ENCODE results near the gene HS3ST5. TPM values are rescaled to one million over a fixed set of nuclear protein-coding genes. Genes with fewer than 3 reads are reported as not detected.

The HS3ST5 gene
- total and polyA plus RNA-seq, 2 donors from 2014 or later, result 0.09 TPM; not detected in 1

DNA sequence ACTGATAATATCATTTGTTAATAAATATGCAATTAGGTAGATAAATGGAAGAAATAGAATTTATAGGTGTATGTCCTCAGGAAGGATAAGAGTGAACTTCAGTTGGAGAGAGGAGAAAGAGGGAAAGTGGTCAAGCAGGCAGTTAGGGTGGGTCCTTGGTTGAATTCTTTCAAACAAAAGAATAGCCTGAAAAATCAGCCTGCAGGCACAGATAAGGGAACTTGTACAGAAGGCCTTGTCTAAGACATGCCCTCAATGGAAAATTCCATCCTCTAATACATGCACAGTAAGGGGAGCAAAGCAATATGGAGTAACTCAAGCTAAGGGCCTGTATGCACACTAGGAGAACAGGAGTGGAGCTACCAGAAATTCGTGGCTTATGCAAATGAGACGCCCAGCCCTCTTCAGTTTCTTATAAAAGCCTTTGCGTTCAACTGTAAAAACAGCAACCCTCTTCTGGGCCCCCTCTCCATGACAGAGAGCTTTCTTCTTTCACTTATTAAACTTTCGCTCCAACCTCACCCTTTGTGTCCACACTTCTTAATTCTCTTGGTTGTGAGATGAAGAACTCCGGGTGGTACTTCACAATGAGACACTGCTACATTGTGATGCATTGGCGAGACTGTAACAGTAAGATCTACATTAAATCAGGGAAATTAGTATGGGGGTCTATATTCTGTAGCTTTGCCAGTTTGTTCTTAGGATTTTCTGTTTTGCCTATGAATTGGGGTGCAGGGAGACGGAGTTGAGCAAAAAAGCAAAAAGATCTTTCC is 147.0 kb downstream of the HS3ST5 start:
- intact Hi-C loops (cut with DNase I), result no loop called here
- no peak for DNase-seq
- H3K4me1 ChIP-seq (ENCODE audit: control insufficient read depth in 2 of 3, insufficient read depth in 2 of 3, low read depth in 1 of 3, low read length in 3 of 3), result no peaks in the 10 kb centered on the region
- FAIRE-seq, result no peak
- TF ChIP-seq, protein P1, sequence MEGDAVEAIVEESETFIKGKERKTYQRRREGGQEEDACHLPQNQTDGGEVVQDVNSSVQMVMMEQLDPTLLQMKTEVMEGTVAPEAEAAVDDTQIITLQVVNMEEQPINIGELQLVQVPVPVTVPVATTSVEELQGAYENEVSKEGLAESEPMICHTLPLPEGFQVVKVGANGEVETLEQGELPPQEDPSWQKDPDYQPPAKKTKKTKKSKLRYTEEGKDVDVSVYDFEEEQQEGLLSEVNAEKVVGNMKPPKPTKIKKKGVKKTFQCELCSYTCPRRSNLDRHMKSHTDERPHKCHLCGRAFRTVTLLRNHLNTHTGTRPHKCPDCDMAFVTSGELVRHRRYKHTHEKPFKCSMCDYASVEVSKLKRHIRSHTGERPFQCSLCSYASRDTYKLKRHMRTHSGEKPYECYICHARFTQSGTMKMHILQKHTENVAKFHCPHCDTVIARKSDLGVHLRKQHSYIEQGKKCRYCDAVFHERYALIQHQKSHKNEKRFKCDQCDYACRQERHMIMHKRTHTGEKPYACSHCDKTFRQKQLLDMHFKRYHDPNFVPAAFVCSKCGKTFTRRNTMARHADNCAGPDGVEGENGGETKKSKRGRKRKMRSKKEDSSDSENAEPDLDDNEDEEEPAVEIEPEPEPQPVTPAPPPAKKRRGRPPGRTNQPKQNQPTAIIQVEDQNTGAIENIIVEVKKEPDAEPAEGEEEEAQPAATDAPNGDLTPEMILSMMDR (IDR thresholded peaks at IDR 0.05; ENCODE audit: borderline replicate concordance, extremely low read depth, insufficient read depth), result no peak
- H3K27me3 ChIP-seq (ENCODE audit: control insufficient read depth, insufficient read depth, low read length), result no peaks in the 10 kb centered on the region
- no peaks in the 10 kb centered on the region for H3K9me3 ChIP-seq (ENCODE audit: control insufficient read depth in 2 of 3, insufficient read depth in 1 of 3, low read length in 3 of 3)
- H3K27ac ChIP-seq (ENCODE audit: low read depth in 2 of 2, low read length in 2 of 2), result no peak overlapping the region
- no peak overlapping the region for H3K4me3 ChIP-seq (ENCODE audit: low read length in 3 of 3)
- H3K9ac ChIP-seq (ENCODE audit: low read length in 3 of 3), result no peak overlapping the region
- no peaks in the 10 kb centered on the region for H3K36me3 ChIP-seq (ENCODE audit: control insufficient read depth in 2 of 3, insufficient read depth in 3 of 3, low read length in 3 of 3)

DNA sequence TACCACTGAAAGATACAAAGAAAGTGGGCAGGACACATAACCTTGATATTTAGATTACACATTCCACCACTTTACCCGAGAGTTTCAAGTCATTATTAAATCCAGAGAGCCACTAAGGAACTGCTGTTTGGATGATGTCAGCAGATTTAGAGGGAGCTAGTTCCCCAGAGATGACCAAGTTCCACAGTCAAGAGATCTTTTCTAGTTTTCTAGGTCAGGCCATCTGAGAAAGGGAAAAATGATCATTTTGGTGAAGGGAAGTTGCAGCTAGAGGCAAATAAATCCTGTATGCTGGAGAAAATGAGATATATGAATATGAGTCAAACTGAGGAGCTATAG is 147.8 kb downstream of the HS3ST5 start:
- TF ChIP-seq, protein P1 (IDR thresholded peaks at IDR 0.05; ENCODE audit: borderline replicate concordance, extremely low read depth, insufficient read depth), result no peak
- DNase-seq, result no peak
- no peak overlapping the region for H3K4me3 ChIP-seq (ENCODE audit: low read length in 3 of 3)
- H3K9me3 ChIP-seq (ENCODE audit: control insufficient read depth in 2 of 3, insufficient read depth in 1 of 3, low read length in 3 of 3), result no peaks in the 10 kb centered on the region
- intact Hi-C loops (cut with DNase I), result no loop called here
- FAIRE-seq, result no peak
- no peaks in the 10 kb centered on the region for H3K4me1 ChIP-seq (ENCODE audit: control insufficient read depth in 2 of 3, insufficient read depth in 2 of 3, low read depth in 1 of 3, low read length in 3 of 3)
- no peaks in the 10 kb centered on the region for H3K27me3 ChIP-seq (ENCODE audit: control insufficient read depth, insufficient read depth, low read length)
- H3K9ac ChIP-seq (ENCODE audit: low read length in 3 of 3), result no peak overlapping the region
- no peaks in the 10 kb centered on the region for H3K36me3 ChIP-seq (ENCODE audit: control insufficient read depth in 2 of 3, insufficient read depth in 3 of 3, low read length in 3 of 3)
- H3K27ac ChIP-seq (ENCODE audit: low read depth in 2 of 2, low read length in 2 of 2), result no peak overlapping the region

DNA sequence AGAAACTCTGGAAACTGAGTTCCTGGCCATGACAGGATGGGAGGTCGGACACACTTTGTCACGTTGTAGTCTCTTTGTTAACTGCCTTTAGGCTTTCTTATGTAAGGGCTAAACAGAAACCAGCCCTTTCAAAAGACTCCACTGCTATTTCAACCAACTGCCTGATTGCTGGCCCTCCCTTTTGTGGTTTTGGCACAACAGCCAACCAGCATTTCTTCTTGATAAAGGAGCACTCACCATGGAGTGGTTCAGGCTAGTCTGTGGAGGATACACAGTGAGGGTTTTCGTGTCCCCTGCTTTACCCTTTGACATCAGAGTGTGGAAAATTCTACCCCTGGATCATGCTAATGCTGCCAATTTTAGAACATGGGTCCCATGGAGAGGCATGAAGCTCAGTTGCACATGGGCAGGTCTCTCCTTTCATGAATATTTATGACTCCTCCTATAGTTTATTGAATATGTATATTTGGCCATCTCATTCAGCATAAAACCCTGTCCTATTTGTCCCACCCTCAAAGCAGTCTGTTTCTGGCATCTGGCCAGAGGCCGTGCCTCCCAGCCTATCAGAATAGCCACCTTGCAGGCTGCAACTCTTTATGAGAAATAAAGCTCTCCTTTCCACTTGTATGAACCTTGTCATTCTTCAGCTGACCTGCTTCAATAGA is 148.3 kb downstream of the HS3ST5 start:
- FAIRE-seq, result no peak

More for the DNA sequence above, 148.3 kb downstream of the HS3ST5 start:
- no peaks in the 10 kb centered on the region for H3K36me3 ChIP-seq (ENCODE audit: control insufficient read depth in 2 of 3, insufficient read depth in 3 of 3, low read length in 3 of 3)
- no peaks in the 10 kb centered on the region for H3K27me3 ChIP-seq (ENCODE audit: control insufficient read depth, insufficient read depth, low read length)
- no peak overlapping the region for H3K27ac ChIP-seq (ENCODE audit: low read depth in 2 of 2, low read length in 2 of 2)
- H3K4me1 ChIP-seq (ENCODE audit: control insufficient read depth in 2 of 3, insufficient read depth in 2 of 3, low read depth in 1 of 3, low read length in 3 of 3), result no peaks in the 10 kb centered on the region
- H3K4me3 ChIP-seq (ENCODE audit: low read length in 3 of 3), result no peak overlapping the region
- H3K9ac ChIP-seq (ENCODE audit: low read length in 3 of 3), result no peak overlapping the region
- intact Hi-C loops (cut with DNase I), result no loop called here
- DNase-seq, result no peak
- TF ChIP-seq, protein P1 (IDR thresholded peaks at IDR 0.05; ENCODE audit: borderline replicate concordance, extremely low read depth, insufficient read depth), result no peak
- no peaks in the 10 kb centered on the region for H3K9me3 ChIP-seq (ENCODE audit: control insufficient read depth in 2 of 3, insufficient read depth in 1 of 3, low read length in 3 of 3)
